Occipital lobe (tissue), 2 donors: ENCODE measurements around the gene STX17. TPM values are rescaled to one million over a fixed set of nuclear protein-coding genes. Genes with fewer than 3 reads are reported as not detected.
A peak's percentile ranks its signal among the peaks of the same experiment; 100 is the strongest.
"Not testable (repeated sequence)": the region's sequence is repeated elsewhere in the genome, so short reads cannot be mapped to it uniquely, and the experiment has no call there.

Experiments
- DNase-seq: peaks from one replicate; lab custom pipeline; 2025; lab: John Stamatoyannopoulos, UW
- total RNA-seq: library from RNA; depleted of rRNA; stranded (reverse); fragments of >200 nt; gene quantifications from one replicate; pipeline ENCODE4 v1.2.3, GENCODE V29; 2014

Gene STX17
- total RNA-seq, 1 donor from 2014 or later = 22.6 TPM

- no peak for DNase-seq
Measured at GRCh38 chr9:99967457-99967856, 61.0 kb downstream of the STX17 start.

- DNase-seq = no peak
Measured at GRCh38 chr9:99970481-99970880, 64.0 kb downstream of the STX17 start.

GRCh38 chr9:99971410-99971809 is 65.0 kb downstream of the STX17 start:
- no peak for DNase-seq

- DNase-seq = no peak
Measured at GRCh38 chr9:99973455-99973854, 67.0 kb downstream of the STX17 start.

GRCh38 chr9:99977033-99977792 is 70.8 kb downstream of the STX17 start:
- DNase-seq = no peak

GRCh38 chr9:99978221-99978620 is 71.8 kb downstream of the STX17 start:
- no peak for DNase-seq

GRCh38 chr9:99980598-99980997 is 74.1 kb downstream of the STX17 start:
- DNase-seq = no peak

GRCh38 chr9:99986642-99987041 is 80.2 kb downstream of the STX17 start:
- DNase-seq = no peak

GRCh38 chr9:99990508-99990907 is 84.1 kb downstream of the STX17 start:
- not testable (repeated sequence) for DNase-seq

- peak; percentile 8 for DNase-seq
Measured at GRCh38 chr9:99998266-99998665, 91.8 kb downstream of the STX17 start.

GRCh38 chr9:99998866-99999265 is 92.4 kb downstream of the STX17 start:
- no peak for DNase-seq

- no peak for DNase-seq
Measured at GRCh38 chr9:99999797-100000196, 93.3 kb downstream of the STX17 start.

- no peak for DNase-seq
Measured at GRCh38 chr9:100011062-100011681, 104.7 kb downstream of the STX17 start.

GRCh38 chr9:100012279-100012678 is 105.8 kb downstream of the STX17 start:
- no peak for DNase-seq

- no peak for DNase-seq
Measured at GRCh38 chr9:100013573-100013972, 107.1 kb downstream of the STX17 start.

GRCh38 chr9:100014846-100015245 is 108.4 kb downstream of the STX17 start:
- no peak for DNase-seq

- no peak for DNase-seq
Measured at GRCh38 chr9:100019541-100019940, 113.1 kb downstream of the STX17 start.

Other genes with a start within 250 kb of the STX17 start
- gene NR4A3, start 84.8 kb upstream of the STX17 start, total RNA-seq = 8.7 TPM
- gene ERP44, start 192.3 kb downstream of the STX17 start, total RNA-seq = 31.5 TPM
- 24.2 TPM for gene INVS, start 192.6 kb downstream of the STX17 start, total RNA-seq